A673 (cell line): ENCODE results near the gene KRTAP3-2.

Experiments
- EZH2 ChIP-seq: fragments of 200-600 bp; sonication (generic); IDR thresholded peaks from 2 replicates; pipeline ENCODE4 v1.6.1; 2017; ENCODE audit warnings: borderline replicate concordance, low read depth, mild to moderate bottlenecking, mixed read lengths, antibody characterized with exemption, low read length; ENCODE audit not compliant: poor library complexity, severe bottlenecking
- TF ChIP-seq, protein P1 (sequence below): fragments of 300-800, 200-600 bp; sonication (generic); conservative IDR thresholded peaks from 2 replicates; pipeline ENCODE4 v1.5.1; 2017; ENCODE audit warnings: low read depth, mild to moderate bottlenecking, antibody characterized with exemption, low read length, moderate library complexity, mixed read lengths

DNA sequence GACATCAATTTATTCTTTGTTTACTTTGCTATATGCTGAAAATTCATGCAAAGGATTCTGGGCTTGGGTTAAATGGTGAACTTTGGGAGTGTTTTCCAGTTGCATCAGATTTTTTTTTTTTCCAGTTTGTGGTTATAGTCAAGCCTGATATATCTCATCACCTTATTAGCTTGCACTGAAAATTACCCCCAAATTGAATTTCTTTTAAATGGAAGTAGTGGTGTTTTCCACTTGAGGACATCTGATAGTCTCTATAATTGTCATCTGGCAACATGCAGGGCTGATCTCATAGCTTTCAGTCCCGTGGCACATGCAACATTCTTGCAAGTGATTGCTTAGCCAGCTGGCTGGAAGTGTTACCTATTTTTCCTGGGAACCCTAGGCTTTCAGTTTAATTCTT, 13.9 kb upstream of the KRTAP3-2 start:
- no peak for TF ChIP-seq EZH2
- TF ChIP-seq, protein P1, sequence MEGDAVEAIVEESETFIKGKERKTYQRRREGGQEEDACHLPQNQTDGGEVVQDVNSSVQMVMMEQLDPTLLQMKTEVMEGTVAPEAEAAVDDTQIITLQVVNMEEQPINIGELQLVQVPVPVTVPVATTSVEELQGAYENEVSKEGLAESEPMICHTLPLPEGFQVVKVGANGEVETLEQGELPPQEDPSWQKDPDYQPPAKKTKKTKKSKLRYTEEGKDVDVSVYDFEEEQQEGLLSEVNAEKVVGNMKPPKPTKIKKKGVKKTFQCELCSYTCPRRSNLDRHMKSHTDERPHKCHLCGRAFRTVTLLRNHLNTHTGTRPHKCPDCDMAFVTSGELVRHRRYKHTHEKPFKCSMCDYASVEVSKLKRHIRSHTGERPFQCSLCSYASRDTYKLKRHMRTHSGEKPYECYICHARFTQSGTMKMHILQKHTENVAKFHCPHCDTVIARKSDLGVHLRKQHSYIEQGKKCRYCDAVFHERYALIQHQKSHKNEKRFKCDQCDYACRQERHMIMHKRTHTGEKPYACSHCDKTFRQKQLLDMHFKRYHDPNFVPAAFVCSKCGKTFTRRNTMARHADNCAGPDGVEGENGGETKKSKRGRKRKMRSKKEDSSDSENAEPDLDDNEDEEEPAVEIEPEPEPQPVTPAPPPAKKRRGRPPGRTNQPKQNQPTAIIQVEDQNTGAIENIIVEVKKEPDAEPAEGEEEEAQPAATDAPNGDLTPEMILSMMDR: no peak
